HFF-Myc (cell line): ENCODE results near the gene CCND1.
A peak's percentile ranks its signal among the peaks of the same experiment; 100 is the strongest.

ENCODE experiments used
- DNase-seq: peaks from one replicate; pipeline ENCODE4 v3.0.0-alpha.2; 2011; ENCODE audit warnings: low read depth; ENCODE audit errors: extremely low read depth
- H3K4me3 ChIP-seq: replicated peaks from 2 replicates; pipeline ENCODE4 v1.5.1; 2011; ENCODE audit warnings: low read depth, mild to moderate bottlenecking, control low read depth, low read length
- TF ChIP-seq, protein P1 (sequence below): IDR thresholded peaks from 2 replicates; pipeline ENCODE4 v1.5.1; 2012; ENCODE audit warnings: mild to moderate bottlenecking, low read depth, low read length, control low read depth; ENCODE audit errors: missing control alignments

CCND1 gene

GRCh38 chr11:69648679-69649575 lies 8.0 kb downstream of the CCND1 start:
- TF ChIP-seq, protein P1, sequence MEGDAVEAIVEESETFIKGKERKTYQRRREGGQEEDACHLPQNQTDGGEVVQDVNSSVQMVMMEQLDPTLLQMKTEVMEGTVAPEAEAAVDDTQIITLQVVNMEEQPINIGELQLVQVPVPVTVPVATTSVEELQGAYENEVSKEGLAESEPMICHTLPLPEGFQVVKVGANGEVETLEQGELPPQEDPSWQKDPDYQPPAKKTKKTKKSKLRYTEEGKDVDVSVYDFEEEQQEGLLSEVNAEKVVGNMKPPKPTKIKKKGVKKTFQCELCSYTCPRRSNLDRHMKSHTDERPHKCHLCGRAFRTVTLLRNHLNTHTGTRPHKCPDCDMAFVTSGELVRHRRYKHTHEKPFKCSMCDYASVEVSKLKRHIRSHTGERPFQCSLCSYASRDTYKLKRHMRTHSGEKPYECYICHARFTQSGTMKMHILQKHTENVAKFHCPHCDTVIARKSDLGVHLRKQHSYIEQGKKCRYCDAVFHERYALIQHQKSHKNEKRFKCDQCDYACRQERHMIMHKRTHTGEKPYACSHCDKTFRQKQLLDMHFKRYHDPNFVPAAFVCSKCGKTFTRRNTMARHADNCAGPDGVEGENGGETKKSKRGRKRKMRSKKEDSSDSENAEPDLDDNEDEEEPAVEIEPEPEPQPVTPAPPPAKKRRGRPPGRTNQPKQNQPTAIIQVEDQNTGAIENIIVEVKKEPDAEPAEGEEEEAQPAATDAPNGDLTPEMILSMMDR = no peak
- DNase-seq = no peak
- H3K4me3 ChIP-seq = no peak overlapping the region

- no peak overlapping the region for H3K4me3 ChIP-seq
- TF ChIP-seq, protein P1 = no peak
- DNase-seq = no peak
These were observed 8.6 kb downstream of the CCND1 start for GRCh38 chr11:69649576-69649900.

GRCh38 chr11:69650081-69650831 lies 9.3 kb downstream of the CCND1 start:
- H3K4me3 ChIP-seq = no peak overlapping the region
- TF ChIP-seq, protein P1 = no peak
- DNase-seq = peak; percentile 59

GRCh38 chr11:69650832-69651344 lies 9.9 kb downstream of the CCND1 start:
- DNase-seq = no peak
- H3K4me3 ChIP-seq = no peak overlapping the region
- TF ChIP-seq, protein P1 = no peak

DNA sequence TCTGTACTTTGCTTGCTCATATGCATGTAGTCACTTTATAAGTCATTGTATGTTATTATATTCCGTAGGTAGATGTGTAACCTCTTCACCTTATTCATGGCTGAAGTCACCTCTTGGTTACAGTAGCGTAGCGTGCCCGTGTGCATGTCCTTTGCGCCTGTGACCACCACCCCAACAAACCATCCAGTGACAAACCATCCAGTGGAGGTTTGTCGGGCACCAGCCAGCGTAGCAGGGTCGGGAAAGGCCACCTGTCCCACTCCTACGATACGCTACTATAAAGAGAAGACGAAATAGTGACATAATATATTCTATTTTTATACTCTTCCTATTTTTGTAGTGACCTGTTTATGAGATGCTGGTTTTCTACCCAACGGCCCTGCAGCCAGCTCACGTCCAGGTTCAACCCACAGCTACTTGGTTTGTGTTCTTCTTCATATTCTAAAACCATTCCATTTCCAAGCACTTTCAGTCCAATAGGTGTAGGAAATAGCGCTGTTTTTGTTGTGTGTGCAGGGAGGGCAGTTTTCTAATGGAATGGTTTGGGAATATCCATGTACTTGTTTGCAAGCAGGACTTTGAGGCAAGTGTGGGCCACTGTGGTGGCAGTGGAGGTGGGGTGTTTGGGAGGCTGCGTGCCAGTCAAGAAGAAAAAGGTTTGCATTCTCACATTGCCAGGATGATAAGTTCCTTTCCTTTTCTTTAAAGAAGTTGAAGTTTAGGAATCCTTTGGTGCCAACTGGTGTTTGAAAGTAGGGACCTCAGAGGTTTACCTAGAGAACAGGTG lies 11.1 kb downstream of the CCND1 start:
- no peak for DNase-seq
- TF ChIP-seq, protein P1 = no peak
- no peak overlapping the region for H3K4me3 ChIP-seq

GRCh38 chr11:69652999-69653398 lies 12.0 kb downstream of the CCND1 start:
- H3K4me3 ChIP-seq = no peak overlapping the region
- TF ChIP-seq, protein P1 = no peak
- DNase-seq = no peak
